ENCODE measurements around the gene CHCHD5.

The CHCHD5 gene

DNA sequence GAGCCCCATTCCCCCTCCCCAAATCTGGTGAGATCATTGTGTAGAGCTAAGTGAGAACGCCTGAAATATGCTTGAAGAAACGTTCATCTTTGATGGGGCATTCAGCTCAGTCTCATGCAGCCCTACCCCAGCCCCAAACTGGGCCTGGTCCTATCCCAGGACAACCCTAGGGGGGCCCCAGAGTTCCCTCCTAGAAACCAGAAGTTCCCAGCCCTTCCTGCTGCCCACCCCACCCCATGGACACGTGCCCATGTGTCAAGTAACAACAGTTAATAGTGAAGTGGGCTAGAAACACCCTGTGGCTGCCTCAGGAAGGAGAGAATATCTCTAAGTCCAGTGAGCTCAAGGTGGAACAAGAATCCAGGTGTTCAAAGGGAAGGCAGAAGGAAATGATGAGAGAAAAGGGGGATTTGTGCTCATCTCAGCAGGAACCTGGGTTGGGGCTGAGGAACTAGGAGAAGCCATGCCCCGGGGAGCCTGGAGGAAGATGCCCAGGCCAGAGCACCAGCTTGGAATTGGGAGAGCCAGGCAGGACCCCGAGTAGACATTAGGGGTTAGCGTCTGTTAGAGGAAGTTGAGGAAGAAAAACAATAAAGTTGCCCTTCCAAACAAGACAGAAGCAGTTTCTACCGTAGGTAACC is 41.2 kb downstream of the CHCHD5 start:
- no peak for DNase-seq

DNA sequence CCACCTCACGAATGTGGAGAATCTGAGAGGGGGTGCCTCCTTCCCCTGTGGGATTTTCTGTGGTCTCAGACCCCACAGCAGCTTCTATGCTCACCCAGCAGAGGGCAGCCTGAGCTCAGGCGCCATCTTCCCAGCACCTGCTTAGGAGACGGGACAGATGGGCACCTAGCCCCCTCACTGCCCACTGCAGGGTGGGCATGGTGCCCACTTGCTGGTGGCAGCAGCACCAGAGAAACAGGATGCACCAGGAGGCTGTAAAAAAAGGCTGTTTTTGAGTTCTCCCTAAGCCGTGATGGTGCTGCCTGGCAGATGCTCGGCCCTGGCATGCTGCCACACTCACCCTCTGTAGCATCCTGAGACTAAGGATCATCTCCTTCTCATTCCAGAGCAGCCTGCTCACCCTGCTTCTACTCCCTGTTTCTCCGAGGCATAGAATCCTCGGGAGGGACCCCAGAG is 42.2 kb downstream of the CHCHD5 start:
- peak; percentile 74 for DNase-seq

DNA sequence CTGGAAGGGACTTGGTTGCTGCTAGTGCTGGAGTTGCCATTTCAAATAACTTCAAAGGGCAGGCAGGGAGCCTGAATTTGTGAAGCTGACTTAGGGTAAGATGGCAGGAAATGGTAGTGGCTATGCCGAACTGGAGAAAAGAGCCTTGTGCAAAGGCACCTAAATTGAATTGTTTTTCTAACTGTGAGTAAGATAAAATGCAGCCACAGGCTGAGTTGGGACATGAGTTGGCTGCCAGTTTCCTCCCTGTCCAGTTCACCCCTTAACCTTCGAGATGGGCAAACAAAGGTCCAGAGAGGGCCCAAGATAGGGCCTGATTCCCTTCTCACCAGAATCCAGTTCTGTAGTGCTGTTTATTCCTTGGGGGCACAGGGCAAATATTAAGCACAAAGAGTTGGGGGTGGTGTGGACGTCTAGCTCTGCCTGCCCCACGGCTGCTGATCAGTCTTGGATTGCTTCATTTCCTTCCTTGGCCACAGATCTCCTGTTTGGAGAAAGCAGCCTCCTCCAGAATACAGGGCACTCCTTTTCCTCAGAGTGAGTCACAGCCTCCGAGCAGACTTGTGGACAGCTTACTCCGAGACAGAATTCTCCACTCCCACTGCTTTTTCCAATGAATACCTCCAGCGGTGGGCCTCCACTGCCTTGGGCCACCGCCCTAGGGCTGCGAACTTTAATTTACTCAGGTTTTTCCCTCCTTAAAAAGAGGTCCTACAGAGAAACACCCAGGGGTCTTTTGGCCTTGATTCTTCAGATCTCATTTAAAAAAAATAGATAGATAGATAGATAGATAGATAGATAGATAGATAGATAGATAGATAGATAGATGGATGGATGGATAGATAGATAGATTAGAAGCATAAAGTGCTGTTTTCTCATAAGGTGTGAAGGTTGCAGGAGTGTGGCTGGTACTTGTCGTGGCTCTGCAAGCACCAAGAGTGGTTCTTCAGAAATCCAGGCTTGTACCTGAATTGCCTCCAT is 42.9 kb downstream of the CHCHD5 start:
- peak; percentile 96 for DNase-seq

DNA sequence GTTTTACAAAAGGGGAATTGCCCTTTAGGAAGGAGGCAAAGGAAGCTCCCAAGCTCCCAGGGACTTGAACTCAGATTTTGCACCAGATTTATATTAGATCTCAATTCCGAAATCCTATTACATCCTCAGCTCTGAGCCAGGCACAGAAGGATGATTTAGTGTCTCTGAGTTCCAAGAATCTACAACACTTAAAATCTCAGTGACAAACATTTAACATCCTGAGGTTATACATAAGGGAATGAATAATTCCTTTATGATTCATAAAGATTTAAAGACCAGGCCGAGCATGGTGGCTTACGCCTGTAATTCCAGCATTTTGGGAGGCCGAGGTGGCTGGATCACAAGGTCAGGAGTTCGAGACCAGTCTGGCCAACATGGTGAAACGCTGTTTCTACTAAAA is 44.8 kb downstream of the CHCHD5 start:
- DNase-seq = no peak

DNA sequence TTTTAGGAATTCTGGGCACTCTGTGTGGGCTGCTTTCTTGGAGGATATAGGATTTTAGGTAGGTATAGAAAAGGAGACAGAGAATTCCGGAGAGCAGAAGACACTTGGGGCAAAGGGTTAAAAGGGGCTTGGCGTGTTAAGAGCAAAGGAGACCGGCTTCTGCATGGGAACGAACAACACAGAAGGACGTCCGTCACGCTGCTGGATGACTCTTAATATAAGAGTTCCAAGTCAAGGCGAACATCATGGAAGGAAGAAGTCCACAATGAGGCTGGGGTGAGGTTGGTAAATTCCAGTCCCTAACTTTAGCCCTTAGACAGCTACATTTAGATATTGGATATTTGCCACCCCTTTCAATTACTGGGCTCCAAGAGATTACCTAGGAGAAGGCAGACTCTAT is 45.4 kb downstream of the CHCHD5 start:
- DNase-seq = no peak

DNA sequence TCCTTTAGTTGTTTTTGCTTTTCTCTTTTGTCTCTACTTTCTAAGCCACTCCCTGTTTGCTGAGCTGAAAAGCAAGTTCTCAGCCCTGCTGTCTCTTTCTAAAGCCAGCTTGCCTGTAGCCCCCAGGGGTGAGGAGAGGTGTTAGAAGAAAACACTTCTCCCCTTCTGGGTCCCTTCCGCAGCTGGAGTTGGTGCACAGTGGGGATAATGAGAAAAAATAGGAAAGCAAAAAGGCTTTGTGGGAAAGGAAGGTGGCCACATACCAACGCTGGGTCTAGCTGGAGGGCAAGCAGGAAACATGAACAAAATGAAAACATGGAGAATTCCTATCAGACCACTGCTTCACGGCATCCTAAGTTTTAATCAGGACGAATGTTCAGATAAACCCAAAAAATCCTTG is 45.9 kb downstream of the CHCHD5 start:
- DNase-seq = no peak

DNA sequence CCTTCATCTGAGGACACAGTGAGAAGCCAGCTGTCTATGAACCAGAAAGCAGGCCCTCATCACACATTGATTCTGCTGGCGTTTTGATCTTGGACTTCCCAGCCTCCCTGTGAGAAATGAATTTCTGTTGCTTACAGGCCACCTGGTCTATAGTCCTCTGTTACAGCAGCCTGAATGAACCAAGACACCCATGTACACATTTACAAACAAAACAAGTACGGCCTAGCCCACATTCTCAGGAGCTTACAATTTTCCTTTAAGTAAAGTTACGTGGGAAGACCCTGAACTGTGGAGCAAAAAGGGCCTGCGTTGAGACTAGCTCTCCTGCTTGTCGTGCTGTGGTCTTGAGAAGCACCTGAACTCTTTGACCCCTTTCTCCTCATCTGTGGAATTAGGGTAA is 49.3 kb downstream of the CHCHD5 start:
- no peak for DNase-seq

DNA sequence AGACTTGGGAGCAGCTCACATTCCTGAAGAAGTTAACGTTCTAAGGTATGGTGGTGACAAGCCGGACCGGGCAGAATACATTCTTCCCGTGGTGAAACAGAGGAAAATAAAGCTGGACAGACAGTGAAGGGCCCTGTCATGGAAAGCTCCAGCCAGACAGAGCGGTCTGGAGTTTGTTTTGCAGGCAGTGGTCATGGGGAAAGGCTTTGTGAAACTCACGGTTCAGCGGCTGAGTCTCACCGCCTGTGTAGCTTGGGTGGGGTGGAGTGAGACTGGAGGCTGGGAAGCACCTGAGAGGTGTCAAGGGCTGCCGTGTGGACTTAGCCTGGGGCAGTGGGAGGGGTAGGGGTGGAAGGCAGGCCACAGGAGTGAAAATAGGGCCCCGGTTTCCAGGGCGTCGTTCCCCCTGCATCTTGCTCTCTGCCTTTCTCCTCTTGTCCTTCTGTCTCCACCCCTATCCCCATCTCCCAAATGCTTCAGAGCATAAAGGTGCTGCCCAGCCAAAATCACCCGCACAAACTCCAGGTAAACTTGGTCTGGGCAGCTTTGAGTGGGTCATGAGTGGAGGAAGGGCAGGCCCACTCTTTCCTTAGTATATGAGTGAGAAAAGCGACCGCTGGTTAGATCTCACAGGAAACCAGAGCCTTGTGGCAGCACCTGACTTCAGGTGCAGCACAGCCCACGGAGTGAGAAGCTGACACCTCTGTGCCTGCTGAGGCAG is 49.9 kb downstream of the CHCHD5 start:
- no peak for DNase-seq

DNA sequence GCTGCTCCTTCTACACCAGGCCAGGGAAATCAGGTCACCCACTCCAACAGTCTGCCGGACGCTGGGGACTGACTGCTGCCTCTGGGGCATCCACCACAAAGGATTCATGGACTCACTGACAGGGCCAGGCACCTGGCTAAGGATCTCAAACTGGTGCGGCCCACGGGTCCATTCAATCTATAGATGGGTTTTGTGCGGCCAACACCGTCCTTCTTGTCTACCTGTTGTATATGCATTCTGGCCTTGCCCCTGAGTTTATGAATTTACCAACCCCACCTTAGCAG is 50.4 kb downstream of the CHCHD5 start:
- DNase-seq = no peak

DNA sequence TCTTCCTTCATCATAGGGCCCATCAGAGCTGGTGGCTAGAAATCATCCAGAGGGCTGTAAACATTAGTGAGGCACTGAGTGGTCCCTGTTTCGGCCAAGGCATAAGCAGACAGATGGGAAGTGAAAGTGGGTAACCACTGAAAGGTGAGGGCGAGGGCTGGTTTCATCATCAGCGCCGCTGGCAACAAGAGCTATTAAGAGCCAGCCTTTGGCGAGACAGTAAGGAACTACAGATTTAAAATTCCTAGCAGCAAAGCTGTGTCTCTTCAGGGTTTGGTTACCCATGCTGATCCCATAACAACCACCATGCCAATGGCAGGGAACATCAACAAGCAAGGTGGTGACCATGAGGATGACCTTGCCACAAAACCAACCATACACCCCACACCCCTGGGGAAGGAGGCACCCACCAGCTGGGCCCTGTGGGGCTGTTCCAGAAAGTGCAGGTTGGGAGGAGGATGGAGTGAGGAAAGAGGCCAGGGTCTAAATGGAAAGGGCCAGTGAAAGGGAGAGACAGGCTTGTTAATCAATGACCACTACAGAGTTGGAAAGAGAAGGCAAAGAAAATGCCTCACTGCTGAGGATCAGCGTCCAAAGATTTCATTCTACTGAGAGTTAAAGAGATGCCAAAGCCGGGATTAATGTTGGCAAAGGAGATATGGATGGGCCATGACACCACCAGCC is 52.3 kb downstream of the CHCHD5 start:
- DNase-seq = no peak

DNA sequence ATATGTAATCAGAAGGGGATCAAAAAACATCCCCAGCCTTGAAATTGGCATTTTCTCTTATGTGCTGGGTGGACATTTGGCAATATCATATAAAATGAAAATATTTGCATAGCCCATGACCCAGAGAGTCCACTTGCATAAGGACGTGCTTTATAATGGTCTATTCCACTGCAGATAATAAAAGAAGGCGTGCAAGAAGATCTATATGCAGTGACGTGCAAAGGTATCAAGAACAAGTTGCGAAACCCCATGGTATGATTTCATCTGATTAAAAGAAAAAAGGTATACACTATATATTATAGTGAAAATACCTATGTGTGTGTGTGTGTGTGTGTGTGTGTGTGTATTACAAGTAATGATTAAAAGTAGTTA is 52.9 kb downstream of the CHCHD5 start:
- no peak for DNase-seq
